Measurements from ENCODE around the gene SLC39A8.

DNA sequence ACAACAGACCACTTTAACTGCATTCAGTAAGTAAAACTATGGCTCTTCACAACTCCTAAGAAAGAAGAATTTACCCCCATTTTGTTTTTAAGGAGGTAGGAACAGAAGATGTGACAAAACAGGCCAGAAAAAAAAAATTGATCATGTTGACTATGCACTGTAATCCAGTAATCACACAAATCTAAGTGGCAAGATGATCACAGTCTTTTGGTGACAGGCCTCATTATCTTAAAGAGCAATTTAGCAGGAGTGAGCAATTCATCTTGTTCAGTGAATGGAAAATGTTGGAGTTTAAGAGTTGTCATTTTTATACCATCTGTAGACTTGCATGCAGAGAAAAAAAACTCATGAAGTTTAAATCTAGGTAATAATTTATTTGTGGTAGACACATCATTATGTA is 115.1 kb downstream of the SLC39A8 start:
- TF ChIP-seq RCOR1 (IDR thresholded peaks at IDR 0.05; ENCODE audit: low read length) (no peak), GATA2 (CRISPR knock-in tag; IDR thresholded peaks at IDR 0.05) (no peak), EP300 (IDR thresholded peaks at IDR 0.05; ENCODE audit: borderline replicate concordance in 1 of 2, low read depth in 1 of 2, low read length in 1 of 2) (no peak), RFX5 (IDR thresholded peaks at IDR 0.05; ENCODE audit: low read length) (no peak), CTCF (IDR thresholded peaks at IDR 0.05) (no peak), TAF1 (IDR thresholded peaks at IDR 0.05; ENCODE audit: borderline replicate concordance, low read depth, low read length) (no peak), EZH2phosphoT487 (IDR thresholded peaks at IDR 0.05; ENCODE audit: borderline replicate concordance, low read depth) (no peak), POLR2AphosphoS5 (IDR thresholded peaks at IDR 0.05; ENCODE audit: low read depth, low read length) (no peak), TCF12 (IDR thresholded peaks at IDR 0.05) (no peak)
- TF ChIP-seq, protein P1, sequence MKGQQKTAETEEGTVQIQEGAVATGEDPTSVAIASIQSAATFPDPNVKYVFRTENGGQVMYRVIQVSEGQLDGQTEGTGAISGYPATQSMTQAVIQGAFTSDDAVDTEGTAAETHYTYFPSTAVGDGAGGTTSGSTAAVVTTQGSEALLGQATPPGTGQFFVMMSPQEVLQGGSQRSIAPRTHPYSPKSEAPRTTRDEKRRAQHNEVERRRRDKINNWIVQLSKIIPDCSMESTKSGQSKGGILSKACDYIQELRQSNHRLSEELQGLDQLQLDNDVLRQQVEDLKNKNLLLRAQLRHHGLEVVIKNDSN (IDR thresholded peaks at IDR 0.05; ENCODE audit: borderline replicate concordance, low read depth) = no peak
- TF ChIP-seq, protein P2, sequence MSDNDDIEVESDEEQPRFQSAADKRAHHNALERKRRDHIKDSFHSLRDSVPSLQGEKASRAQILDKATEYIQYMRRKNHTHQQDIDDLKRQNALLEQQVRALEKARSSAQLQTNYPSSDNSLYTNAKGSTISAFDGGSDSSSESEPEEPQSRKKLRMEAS (IDR thresholded peaks at IDR 0.05; ENCODE audit: low read depth) = no peak
